ENCODE data around the gene PTGES3L. TPM values are rescaled to one million over a fixed set of nuclear protein-coding genes. Genes with fewer than 3 reads are reported as not detected.

The PTGES3L gene
- total RNA-seq, 2 donors from 2014 or later, result 0.52 TPM; not detected in 1

DNA sequence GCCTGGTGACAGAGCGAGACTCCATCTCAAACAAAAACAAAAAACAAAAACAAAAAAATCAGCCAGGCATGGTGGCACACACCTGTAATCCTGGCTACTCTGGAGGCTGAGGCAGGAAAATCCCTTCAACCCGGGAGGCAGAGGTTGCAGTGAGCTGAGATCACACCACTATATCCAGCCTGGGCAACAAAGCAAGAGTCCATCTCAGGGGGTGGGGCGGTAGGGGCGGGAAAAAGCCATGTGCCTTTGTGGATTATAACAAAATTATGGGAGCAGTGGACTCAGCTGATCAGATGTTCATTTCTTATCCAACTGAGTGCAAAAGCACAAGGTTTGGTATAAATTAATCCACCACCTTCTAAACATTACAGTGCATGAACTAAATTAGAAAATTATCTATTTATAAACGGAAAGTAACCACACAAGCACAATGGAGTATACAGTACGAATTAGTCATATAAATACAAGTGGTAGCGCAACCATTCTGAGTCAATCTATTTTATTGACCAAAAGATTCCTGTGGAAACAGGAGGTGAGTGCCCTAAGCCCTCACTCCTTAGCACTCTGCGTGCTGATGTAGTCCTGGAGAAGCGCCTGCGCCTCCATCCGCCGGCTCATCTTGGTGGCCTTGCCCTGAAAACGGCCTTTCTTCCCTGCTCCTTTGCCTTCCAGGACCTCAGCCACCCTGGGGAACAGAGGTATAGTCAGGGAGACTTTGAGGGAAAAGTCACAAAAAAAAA, 29.7 kb downstream of the PTGES3L start:
- no peak for ATAC-seq
- Histone ChIP-seq H3K27ac (no peak overlapping the region), H3K4me1 (peaks cover 5% of the 10 kb centered on the region), H3K4me3 (no peak overlapping the region), H3K27me3 (no peaks in the 10 kb centered on the region), H3K9me3 (no peaks in the 10 kb centered on the region), H3K36me3 (replicated peaks in 1 of 2; ENCODE audit: insufficient read depth in 1 of 2, low read depth in 2 of 2) (peaks cover 0 to 27% of the 10 kb centered on the region in 2 donors)
- intact Hi-C loops (cut with DNase I), result no loop called here
- no peak for DNase-seq
- 86 to 91% methylated on average over 13 of the region's 13 CpGs for WGBS, 2 donors
- TF ChIP-seq, protein P1, sequence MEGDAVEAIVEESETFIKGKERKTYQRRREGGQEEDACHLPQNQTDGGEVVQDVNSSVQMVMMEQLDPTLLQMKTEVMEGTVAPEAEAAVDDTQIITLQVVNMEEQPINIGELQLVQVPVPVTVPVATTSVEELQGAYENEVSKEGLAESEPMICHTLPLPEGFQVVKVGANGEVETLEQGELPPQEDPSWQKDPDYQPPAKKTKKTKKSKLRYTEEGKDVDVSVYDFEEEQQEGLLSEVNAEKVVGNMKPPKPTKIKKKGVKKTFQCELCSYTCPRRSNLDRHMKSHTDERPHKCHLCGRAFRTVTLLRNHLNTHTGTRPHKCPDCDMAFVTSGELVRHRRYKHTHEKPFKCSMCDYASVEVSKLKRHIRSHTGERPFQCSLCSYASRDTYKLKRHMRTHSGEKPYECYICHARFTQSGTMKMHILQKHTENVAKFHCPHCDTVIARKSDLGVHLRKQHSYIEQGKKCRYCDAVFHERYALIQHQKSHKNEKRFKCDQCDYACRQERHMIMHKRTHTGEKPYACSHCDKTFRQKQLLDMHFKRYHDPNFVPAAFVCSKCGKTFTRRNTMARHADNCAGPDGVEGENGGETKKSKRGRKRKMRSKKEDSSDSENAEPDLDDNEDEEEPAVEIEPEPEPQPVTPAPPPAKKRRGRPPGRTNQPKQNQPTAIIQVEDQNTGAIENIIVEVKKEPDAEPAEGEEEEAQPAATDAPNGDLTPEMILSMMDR (IDR thresholded peaks at IDR 0.05), result no peak
- no peak for TF ChIP-seq POLR2A (IDR thresholded peaks at IDR 0.05)

DNA sequence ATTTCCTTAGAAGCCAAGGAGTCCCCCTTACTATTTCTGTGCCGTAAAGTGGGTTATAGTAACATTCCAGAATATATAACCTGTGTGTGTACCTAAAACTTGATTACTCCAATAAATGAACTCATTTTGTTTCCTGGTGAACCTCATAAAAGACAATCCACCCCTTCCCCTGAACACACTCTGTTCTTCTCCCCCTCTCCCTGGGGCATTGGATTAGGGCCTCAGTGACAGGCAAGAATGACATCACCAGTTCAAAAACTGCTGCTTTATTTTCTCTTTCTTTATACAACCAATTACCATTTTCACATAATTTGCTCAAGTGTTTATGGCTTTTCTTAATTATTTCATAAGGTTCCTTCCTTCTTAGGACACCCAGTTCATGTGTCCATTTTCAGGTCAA, 33.1 kb downstream of the PTGES3L start:
- Histone ChIP-seq H3K4me3 (no peak overlapping the region), H3K9me3 (no peaks in the 10 kb centered on the region), H3K36me3 (replicated peaks in 1 of 2; ENCODE audit: insufficient read depth in 1 of 2, low read depth in 2 of 2) (peaks cover 0 to 13% of the 10 kb centered on the region in 2 donors), H3K27ac (no peak overlapping the region), H3K4me1 (no peaks in the 10 kb centered on the region), H3K27me3 (no peaks in the 10 kb centered on the region)
- DNase-seq, result no peak
- TF ChIP-seq, protein P1 (IDR thresholded peaks at IDR 0.05), result no peak
- TF ChIP-seq POLR2A (IDR thresholded peaks at IDR 0.05), result no peak
- ATAC-seq, result no peak
- intact Hi-C loops (cut with DNase I), result loop anchor here (10.0 kb wide), 1 partner anchor 252 kb away; no protein-coding TSS in a partner anchor
- WGBS, 2 donors, result 87 to 95% methylated on average over 1 of the region's 1 CpG

- TF ChIP-seq, protein P1 (IDR thresholded peaks at IDR 0.05), result no peak
- TF ChIP-seq POLR2A (IDR thresholded peaks at IDR 0.05), result no peak
- Histone ChIP-seq H3K4me3 (no peak overlapping the region), H3K36me3 (replicated peaks in 1 of 2; ENCODE audit: insufficient read depth in 1 of 2, low read depth in 2 of 2) (no peaks in the 10 kb centered on the region), H3K27ac (no peak overlapping the region), H3K9me3 (no peaks in the 10 kb centered on the region), H3K27me3 (no peaks in the 10 kb centered on the region), H3K4me1 (no peaks in the 10 kb centered on the region)
- WGBS, 2 donors, result 23 to 30% methylated on average over 3 of the region's 3 CpGs
- ATAC-seq, result no peak
- DNase-seq, result no peak
- intact Hi-C loops (cut with DNase I), result loop anchor here (10.0 kb wide), 1 partner anchor 249 kb away; no protein-coding TSS in a partner anchor
Observed at GRCh38 chr17:42944211-42944610, 35.7 kb downstream of the PTGES3L start.

DNA sequence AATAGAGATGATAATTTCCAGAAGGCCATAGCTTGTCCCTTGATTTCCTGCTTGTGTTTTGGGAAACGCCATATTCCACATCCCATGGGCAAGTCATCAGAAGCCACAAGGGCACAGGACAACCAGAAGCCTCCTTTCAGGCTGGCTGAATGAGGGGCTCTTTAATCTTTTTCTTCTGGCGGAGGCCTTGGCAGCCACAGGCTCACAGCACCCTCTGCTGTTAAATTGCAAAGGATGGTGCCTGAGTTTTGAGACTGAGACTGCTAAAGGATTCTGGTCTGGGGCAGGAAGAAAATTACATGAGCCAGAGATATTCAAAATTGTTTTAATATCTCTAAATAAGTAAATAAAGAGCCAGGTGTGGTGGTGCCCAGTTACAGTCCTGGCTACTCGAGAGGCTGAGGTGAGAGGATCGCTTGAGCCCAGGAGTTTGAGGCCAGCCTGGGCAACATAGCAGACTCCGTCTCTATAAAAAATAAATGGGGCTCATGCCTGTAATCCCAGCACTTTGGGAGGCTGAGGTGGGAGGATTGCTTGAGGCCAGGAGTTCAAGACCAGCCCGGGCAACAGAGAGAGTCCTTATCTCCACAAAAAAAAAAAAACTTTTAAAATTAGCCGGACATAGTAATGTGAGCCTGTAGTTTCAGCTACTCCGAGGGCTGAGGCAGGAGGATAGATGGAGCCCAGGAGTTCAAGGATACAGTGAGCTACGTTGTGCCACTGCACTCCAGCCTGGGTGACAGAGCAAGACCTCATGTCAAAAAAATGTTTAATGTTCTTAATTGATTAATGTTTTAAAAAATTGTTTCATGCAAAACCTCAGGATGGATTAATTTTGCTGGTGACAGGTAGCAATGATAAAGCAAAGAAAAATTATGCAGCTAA, 41.9 kb downstream of the PTGES3L start:
- DNase-seq (peak; percentile 46 to 59 (median 54)), ATAC-seq (peak; percentile 82)
- Histone ChIP-seq H3K4me3 (no peak overlapping the region), H3K9me3 (no peaks in the 10 kb centered on the region), H3K36me3 (replicated peaks in 1 of 2; ENCODE audit: insufficient read depth in 1 of 2, low read depth in 2 of 2) (no peaks in the 10 kb centered on the region), H3K4me1 (no peaks in the 10 kb centered on the region), H3K27me3 (no peaks in the 10 kb centered on the region), H3K27ac (peak overlapping the region in 3 of 4 donors; percentile 36 to 56 (median 41))
- intact Hi-C loops (cut with DNase I), result no loop called here
- 33% methylated on average over 9 of the region's 9 CpGs for WGBS, 2 donors
- TF ChIP-seq, protein P1 (IDR thresholded peaks at IDR 0.05), result peak; percentile 33 to 80 (median 71)
- TF ChIP-seq POLR2A (IDR thresholded peaks at IDR 0.05), result no peak
